ENCODE measurements around the gene COPS6. TPM values are rescaled to one million over a fixed set of nuclear protein-coding genes. Genes with fewer than 3 reads are reported as not detected.

COPS6 gene
- polyA plus RNA-seq, 1 of the 3 experiments (the other 2 are of a cell fraction) = 435 TPM

GRCh38 chr7:100132126-100132525 lies 43.4 kb downstream of the COPS6 start:
- POLR2A ChIA-PET = interaction anchor here (1.1 to 3.1 kb wide), 2 partner anchors 17 to 31 kb away, joined by 4 to 12 read pairs; partner anchors contain the start of genes AP4M1, LAMTOR4 and MCM7

More at GRCh38 chr7:100132126-100132525, 43.4 kb downstream of the COPS6 start:
- CTCF ChIA-PET = interaction anchor here (0.6 to 13.6 kb wide), 42 partner anchors 8 to 536 kb away, joined by 3 to 262 read pairs (median 6); partner anchors contain the start of genes AP4M1, CNPY4, GAL3ST4 and GPC2
- Histone ChIP-seq H3K4me3 (ENCODE audit: low read depth in 2 of 2, low read length in 1 of 2) (no peak overlapping the region), H3K79me2 (ENCODE audit: insufficient read depth) (no peaks in the 10 kb centered on the region), H4K20me1 (ENCODE audit: insufficient read depth) (no peaks in the 10 kb centered on the region), H3K4me1 (ENCODE audit: control insufficient read depth in 1 of 2, insufficient read depth in 2 of 2, low read depth in 1 of 2, low read length in 1 of 2) (peaks cover 5 to 10% of the 10 kb centered on the region in 2 experiments; a peak in 2 of 4 replicates), H2AFZ (ENCODE audit: low read depth) (no peak overlapping the region), H3K27ac (ENCODE audit: low read depth in 2 of 2, low read length in 1 of 2) (no peak overlapping the region), H3K9me2 (no peaks in the 10 kb centered on the region), H3K36me3 (replicated peaks in 1 of 2; ENCODE audit: control insufficient read depth in 1 of 2, insufficient read depth in 2 of 2, low read length in 1 of 2) (no peaks in the 10 kb centered on the region), H3F3A (replicated peaks; ENCODE audit: insufficient read depth) (peaks cover 27% of the 10 kb centered on the region), H3K9ac (no peak overlapping the region), H3K9me3 (no peaks in the 10 kb centered on the region), H3K27me3 (ENCODE audit: insufficient read depth) (no peaks in the 10 kb centered on the region), H3K4me2 (no peak overlapping the region)
- WGBS (ENCODE audit: low lambda C conversion rate) = 72% methylated on average over 7 of the region's 7 CpGs
- TF ChIP-seq MXI1 (IDR thresholded peaks at IDR 0.05; ENCODE audit: low read depth, low read length) = no peak
- no peak for TF ChIP-seq SIN3A (IDR thresholded peaks at IDR 0.05; ENCODE audit: borderline replicate concordance, low read depth, low read length)
- TF ChIP-seq SMC3 (IDR thresholded peaks at IDR 0.05; ENCODE audit: low read depth, low read length) = no peak
- TF ChIP-seq FOXM1 (IDR thresholded peaks at IDR 0.05; ENCODE audit: low read depth) = no peak
- TF ChIP-seq GATA2 (CRISPR knock-in tag; IDR thresholded peaks at IDR 0.05) = no peak
- no peak for TF ChIP-seq REST (IDR thresholded peaks at IDR 0.05; ENCODE audit: low read depth, low read length)
- no peak for TF ChIP-seq TAF1 (IDR thresholded peaks at IDR 0.05; ENCODE audit: borderline replicate concordance, low read depth, low read length)
- TF ChIP-seq MEF2A (IDR thresholded peaks at IDR 0.05; ENCODE audit: borderline replicate concordance, low read depth) = no peak
- no peak for TF ChIP-seq NRF1 (IDR thresholded peaks at IDR 0.05; ENCODE audit: low read depth, low read length)
- TF ChIP-seq ELF1 (IDR thresholded peaks at IDR 0.05) = no peak
- no peak for TF ChIP-seq POLR2AphosphoS5 (IDR thresholded peaks at IDR 0.05; ENCODE audit: low read depth, low read length)
- TF ChIP-seq TEAD4 (IDR thresholded peaks at IDR 0.05; ENCODE audit: borderline replicate concordance, insufficient read depth) = no peak
- TF ChIP-seq RFX5 (IDR thresholded peaks at IDR 0.05; ENCODE audit: low read length) = no peak
- no peak for TF ChIP-seq USF1 (IDR thresholded peaks at IDR 0.05; ENCODE audit: borderline replicate concordance, low read depth)
- TF ChIP-seq EZH2phosphoT487 (IDR thresholded peaks at IDR 0.05; ENCODE audit: borderline replicate concordance, low read depth) = no peak
- TF ChIP-seq FOSL2 (IDR thresholded peaks at IDR 0.05; ENCODE audit: borderline replicate concordance, low read depth) = no peak
- no peak for TF ChIP-seq CHD2 (IDR thresholded peaks at IDR 0.05; ENCODE audit: low read length, partially characterized antibody)
- no peak for TF ChIP-seq USF2 (IDR thresholded peaks at IDR 0.05; ENCODE audit: borderline replicate concordance, low read depth, low read length)
- no peak for DNase-seq

Measured in SK-N-SH (cell line).